ENCODE measurements around the gene DUSP22. TPM values are rescaled to one million over a fixed set of nuclear protein-coding genes. Genes with fewer than 3 reads are reported as not detected.

Gene DUSP22
- total RNA-seq, 2 donors from 2014 or later, result 20.5 to 24.5 TPM

DNA sequence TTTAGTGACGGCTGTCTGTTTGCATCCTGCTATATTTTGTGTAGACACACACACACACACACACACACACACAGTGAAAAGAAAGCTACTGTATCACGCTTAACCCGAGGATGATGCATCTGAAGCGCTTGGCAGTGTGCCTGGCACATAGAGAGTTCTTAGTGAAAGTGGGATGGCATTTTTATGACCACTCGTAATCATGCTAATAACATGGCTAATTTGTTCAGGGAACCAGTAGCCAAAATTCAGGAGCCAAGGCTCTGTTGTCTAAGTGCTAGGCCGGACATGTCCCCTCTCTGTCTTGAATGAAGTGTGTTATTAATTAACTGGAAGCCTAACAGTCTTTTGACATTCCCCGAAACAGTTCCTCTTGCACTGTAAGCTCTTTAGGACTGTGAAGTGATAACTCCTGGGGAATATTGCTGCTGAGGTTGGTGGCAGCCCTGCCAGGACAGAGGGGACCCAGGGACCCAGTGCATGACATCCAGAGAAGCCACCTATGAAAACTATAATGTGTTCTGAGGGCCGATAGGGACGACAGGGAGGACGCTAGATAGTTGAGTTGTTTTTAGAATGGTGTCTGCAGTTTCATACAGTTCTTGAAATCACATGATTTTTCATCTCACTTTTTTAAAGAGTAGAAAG lies 54.2 kb downstream of the DUSP22 start:
- Histone ChIP-seq H3K9me3 (no peaks in the 10 kb centered on the region), H3K27me3 (no peaks in the 10 kb centered on the region), H3K27ac (no peak overlapping the region), H3K36me3 (no peaks in the 10 kb centered on the region), H3K9ac (ENCODE audit: low read depth in 2 of 2, low read length in 2 of 2) (no peak overlapping the region), H3K4me3 (no peak overlapping the region), H3K4me1 (no peaks in the 10 kb centered on the region)
- TF ChIP-seq, protein P1, sequence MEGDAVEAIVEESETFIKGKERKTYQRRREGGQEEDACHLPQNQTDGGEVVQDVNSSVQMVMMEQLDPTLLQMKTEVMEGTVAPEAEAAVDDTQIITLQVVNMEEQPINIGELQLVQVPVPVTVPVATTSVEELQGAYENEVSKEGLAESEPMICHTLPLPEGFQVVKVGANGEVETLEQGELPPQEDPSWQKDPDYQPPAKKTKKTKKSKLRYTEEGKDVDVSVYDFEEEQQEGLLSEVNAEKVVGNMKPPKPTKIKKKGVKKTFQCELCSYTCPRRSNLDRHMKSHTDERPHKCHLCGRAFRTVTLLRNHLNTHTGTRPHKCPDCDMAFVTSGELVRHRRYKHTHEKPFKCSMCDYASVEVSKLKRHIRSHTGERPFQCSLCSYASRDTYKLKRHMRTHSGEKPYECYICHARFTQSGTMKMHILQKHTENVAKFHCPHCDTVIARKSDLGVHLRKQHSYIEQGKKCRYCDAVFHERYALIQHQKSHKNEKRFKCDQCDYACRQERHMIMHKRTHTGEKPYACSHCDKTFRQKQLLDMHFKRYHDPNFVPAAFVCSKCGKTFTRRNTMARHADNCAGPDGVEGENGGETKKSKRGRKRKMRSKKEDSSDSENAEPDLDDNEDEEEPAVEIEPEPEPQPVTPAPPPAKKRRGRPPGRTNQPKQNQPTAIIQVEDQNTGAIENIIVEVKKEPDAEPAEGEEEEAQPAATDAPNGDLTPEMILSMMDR (IDR thresholded peaks at IDR 0.05), result no peak
- no peak for DNase-seq
- intact Hi-C loops (cut with DNase I), result no loop called here

DNA sequence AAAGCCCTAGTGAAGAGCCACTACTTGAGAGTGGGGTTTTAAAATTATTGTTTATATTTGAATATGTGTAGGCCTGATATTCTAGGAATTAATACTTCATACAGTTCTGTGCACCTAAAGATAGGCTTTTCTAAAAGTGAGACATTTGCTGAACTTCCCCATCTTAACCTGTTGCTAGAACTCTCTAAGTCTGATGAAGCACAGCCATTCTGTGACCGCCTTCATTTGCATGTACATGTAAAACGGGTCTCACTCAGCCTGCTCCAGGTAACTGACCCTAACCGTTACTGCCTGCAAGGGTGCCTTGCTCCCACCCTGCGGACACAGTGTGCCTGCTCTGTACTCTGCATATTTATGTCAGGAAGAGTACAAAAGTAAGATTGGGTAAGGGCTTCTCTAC lies 54.9 kb downstream of the DUSP22 start:
- H3K36me3 ChIP-seq, result no peaks in the 10 kb centered on the region
- H3K4me1 ChIP-seq, result no peaks in the 10 kb centered on the region
- intact Hi-C loops (cut with DNase I), result no loop called here
- H3K27ac ChIP-seq, result no peak overlapping the region
- TF ChIP-seq, protein P1 (IDR thresholded peaks at IDR 0.05), result no peak
- no peak overlapping the region for H3K9ac ChIP-seq (ENCODE audit: low read depth in 2 of 2, low read length in 2 of 2)
- no peak overlapping the region for H3K4me3 ChIP-seq
- H3K9me3 ChIP-seq, result no peaks in the 10 kb centered on the region
- no peaks in the 10 kb centered on the region for H3K27me3 ChIP-seq
- no peak for DNase-seq

DNA sequence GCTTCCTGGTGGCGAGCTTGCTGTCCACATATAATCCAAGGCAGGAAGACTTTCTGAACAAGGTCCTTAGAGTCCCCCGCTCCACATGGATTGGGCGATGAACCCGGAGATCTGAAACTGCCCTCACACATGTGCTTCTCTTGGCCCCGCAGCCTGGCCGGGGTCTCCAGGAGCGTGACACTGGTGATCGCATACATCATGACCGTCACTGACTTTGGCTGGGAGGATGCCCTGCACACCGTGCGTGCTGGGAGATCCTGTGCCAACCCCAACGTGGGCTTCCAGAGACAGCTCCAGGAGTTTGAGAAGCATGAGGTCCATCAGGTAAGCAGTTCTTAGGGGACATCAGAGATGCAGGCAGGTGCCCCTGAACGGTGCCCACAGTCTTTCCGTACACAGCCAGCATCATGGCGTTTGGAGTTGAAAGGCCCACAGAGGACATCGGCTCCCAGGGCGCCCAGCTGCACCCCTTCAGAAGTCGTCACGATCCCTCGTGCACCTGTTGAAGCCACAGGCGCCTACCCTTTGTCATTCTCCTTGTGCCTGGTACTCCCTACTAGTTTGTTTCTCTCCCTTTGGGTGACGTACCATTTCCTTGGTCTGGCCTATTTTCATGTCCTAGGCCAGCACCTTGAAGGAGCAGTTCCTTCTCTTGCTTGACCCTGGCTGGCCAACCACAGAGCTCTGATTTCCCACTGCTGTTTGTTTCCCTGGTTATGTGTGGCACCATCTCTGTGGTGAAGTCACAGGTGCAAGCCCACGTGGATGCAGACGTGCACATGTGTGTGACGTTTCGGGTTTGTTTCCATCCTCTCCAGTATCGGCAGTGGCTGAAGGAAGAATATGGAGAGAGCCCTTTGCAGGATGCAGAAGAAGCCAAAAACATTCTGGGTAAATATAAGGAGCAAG lies 55.9 kb downstream of the DUSP22 start:
- H3K4me3 ChIP-seq, result no peak overlapping the region
- no peaks in the 10 kb centered on the region for H3K4me1 ChIP-seq
- H3K36me3 ChIP-seq, result no peaks in the 10 kb centered on the region
- no peaks in the 10 kb centered on the region for H3K27me3 ChIP-seq
- intact Hi-C loops (cut with DNase I), result no loop called here
- TF ChIP-seq, protein P1 (IDR thresholded peaks at IDR 0.05), result no peak
- no peak overlapping the region for H3K27ac ChIP-seq
- H3K9ac ChIP-seq (ENCODE audit: low read depth in 2 of 2, low read length in 2 of 2), result no peak overlapping the region
- DNase-seq, result no peak
- no peaks in the 10 kb centered on the region for H3K9me3 ChIP-seq

DNA sequence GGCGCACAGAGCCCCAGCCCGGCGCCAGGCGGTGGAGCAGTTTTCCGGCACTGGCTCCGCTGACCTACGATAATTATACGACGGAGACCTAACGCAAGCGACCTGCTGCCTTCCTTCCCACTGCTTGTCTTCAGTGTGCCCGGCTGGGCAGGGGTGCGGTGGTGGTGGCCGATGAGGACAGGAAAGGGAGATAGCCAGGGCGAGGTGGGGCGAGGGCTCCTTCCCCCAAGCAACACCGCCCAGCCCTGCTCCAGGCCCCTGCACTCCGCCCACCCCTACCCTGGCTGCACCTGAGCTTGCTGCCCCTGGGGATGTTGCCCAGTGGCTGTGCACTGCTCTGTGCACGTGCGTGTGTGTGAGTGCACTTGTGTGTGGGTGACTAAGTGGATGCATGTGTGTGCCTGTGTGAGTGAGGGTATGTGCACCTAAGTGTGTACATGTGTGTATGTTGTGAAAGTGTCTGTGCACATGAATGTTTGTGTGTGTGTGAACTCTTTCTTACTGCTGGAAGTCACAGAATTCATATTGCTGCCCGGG lies 56.6 kb downstream of the DUSP22 start:
- Histone ChIP-seq H3K4me3 (no peak overlapping the region), H3K4me1 (no peaks in the 10 kb centered on the region), H3K27ac (no peak overlapping the region), H3K9me3 (no peaks in the 10 kb centered on the region), H3K36me3 (no peaks in the 10 kb centered on the region), H3K27me3 (no peaks in the 10 kb centered on the region), H3K9ac (ENCODE audit: low read depth in 2 of 2, low read length in 2 of 2) (no peak overlapping the region)
- TF ChIP-seq, protein P1 (IDR thresholded peaks at IDR 0.05), result no peak
- DNase-seq, result no peak
- intact Hi-C loops (cut with DNase I), result no loop called here

DNA sequence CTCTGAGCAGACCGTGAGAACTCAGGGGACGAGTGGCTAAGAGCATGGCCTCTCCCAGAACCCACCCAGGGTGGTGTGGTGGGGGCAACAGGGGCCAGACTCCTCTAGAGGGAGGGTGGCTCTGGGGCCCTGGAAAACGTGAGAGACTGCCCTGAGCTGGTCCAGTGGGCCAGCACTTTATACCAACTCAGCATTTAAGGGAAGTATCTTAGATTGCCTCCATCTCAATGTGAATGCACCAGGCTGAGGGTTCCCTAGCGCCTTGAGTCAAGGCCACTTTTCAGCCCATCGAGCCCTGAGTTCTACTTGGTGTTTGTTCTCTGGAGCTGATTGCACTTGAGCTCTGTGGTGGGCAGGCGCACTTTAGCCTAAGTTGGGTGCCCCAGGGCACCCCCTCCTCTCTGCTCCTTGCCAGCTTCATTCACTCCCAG lies 57.2 kb downstream of the DUSP22 start:
- Histone ChIP-seq H3K27ac (no peak overlapping the region), H3K4me1 (no peaks in the 10 kb centered on the region), H3K4me3 (no peak overlapping the region), H3K9me3 (no peaks in the 10 kb centered on the region), H3K36me3 (no peaks in the 10 kb centered on the region), H3K9ac (ENCODE audit: low read depth in 2 of 2, low read length in 2 of 2) (no peak overlapping the region), H3K27me3 (no peaks in the 10 kb centered on the region)
- TF ChIP-seq, protein P1 (IDR thresholded peaks at IDR 0.05), result no peak
- intact Hi-C loops (cut with DNase I), result no loop called here
- no peak for DNase-seq

All from colonic mucosa (tissue), 4 donors.